Measurements from ENCODE around the gene PMIS2.
"Not testable (repeated sequence)": the region's sequence is repeated elsewhere in the genome, so short reads cannot be mapped to it uniquely, and the experiment has no call there.

Gene PMIS2

GRCh38 chr19:35587321-35587720 lies 1.3 kb downstream of the PMIS2 start:
- no peak for DNase-seq

- no peak for DNase-seq
Measured at GRCh38 chr19:35590875-35591274, 4.9 kb downstream of the PMIS2 start.

GRCh38 chr19:35592226-35592625 lies 6.3 kb downstream of the PMIS2 start:
- peak in 1 of 56 donors; percentile 5 for DNase-seq

- not testable (repeated sequence) for DNase-seq
Measured at GRCh38 chr19:35595026-35595425, 9.1 kb downstream of the PMIS2 start.

GRCh38 chr19:35595928-35596327 lies 10.0 kb downstream of the PMIS2 start:
- no peak for DNase-seq

- DNase-seq: no peak
Measured at GRCh38 chr19:35596366-35596999, 10.5 kb downstream of the PMIS2 start.

GRCh38 chr19:35601971-35602370 lies 16.0 kb downstream of the PMIS2 start:
- no peak for DNase-seq

GRCh38 chr19:35604436-35604835 lies 18.5 kb downstream of the PMIS2 start:
- not testable (repeated sequence) for DNase-seq

- not testable (repeated sequence) for DNase-seq
Measured at GRCh38 chr19:35607170-35607569, 21.2 kb downstream of the PMIS2 start.

GRCh38 chr19:35607661-35608060 lies 21.7 kb downstream of the PMIS2 start:
- no peak for DNase-seq

- DNase-seq: no peak
Measured at GRCh38 chr19:35608251-35608650, 22.3 kb downstream of the PMIS2 start.

- no peak for DNase-seq
Measured at GRCh38 chr19:35609851-35610353, 23.9 kb downstream of the PMIS2 start.

- DNase-seq: no peak
Measured at GRCh38 chr19:35612224-35612558, 26.2 kb downstream of the PMIS2 start.

- peak in 55 of 56 donors; percentile 34 to 95 (median 80) for DNase-seq
Measured at GRCh38 chr19:35612559-35613321, 26.8 kb downstream of the PMIS2 start, which contains the start of gene HAUS5. TSS of gene HAUS5 (plus strand) at chr19:35612735. CDS start at chr19:35612795, 60 bp downstream.

GRCh38 chr19:35613574-35613973 lies 27.6 kb downstream of the PMIS2 start:
- DNase-seq: no peak

GRCh38 chr19:35615036-35615435 lies 29.1 kb downstream of the PMIS2 start:
- DNase-seq: no peak

- DNase-seq: no peak
Measured at GRCh38 chr19:35618857-35619256, 32.9 kb downstream of the PMIS2 start.

- no peak for DNase-seq
Measured at GRCh38 chr19:35619290-35619923, 33.4 kb downstream of the PMIS2 start.

- DNase-seq: no peak
Measured at GRCh38 chr19:35620001-35620400, 34.0 kb downstream of the PMIS2 start.

- no peak for DNase-seq
Measured at GRCh38 chr19:35621708-35622107, 35.7 kb downstream of the PMIS2 start.

GRCh38 chr19:35622750-35623149 lies 36.8 kb downstream of the PMIS2 start:
- no peak for DNase-seq

- peak in 7 of 56 donors; percentile 2 to 22 (median 10) for DNase-seq
Measured at GRCh38 chr19:35623327-35624010, 37.5 kb downstream of the PMIS2 start.
